ENCODE measurements around the gene TMEM31. TPM values are rescaled to one million over a fixed set of nuclear protein-coding genes. Genes with fewer than 3 reads are reported as not detected.

Gene TMEM31
- total and polyA plus RNA-seq, 2 of the 4 experiments (the other 2 are of a cell fraction): 0.17 TPM; not detected in 1

DNA sequence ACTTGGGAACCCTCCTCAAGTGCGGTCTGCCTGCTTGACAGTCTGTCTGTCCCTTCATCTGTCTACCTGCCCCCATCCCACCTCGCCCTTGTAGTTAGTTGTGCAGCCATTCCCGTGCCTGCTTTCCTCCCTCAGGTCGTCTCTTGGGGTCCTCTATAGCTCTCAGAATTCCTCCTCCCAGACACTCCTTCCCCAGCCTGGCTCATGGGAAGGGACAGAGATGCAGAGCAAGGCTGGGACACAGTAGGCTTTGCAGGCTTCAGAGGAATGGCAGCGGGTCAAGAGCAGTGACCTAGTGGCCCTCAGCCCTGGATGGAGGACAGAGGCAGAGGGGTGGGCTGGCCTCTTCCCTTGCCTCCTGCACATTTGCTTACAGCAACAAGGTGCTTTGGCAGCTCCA, 18.3 kb downstream of the TMEM31 start:
- dilution Hi-C loops (cut with HindIII; ENCODE audit: low sequenced_read_pairs, unreplicated experiment): no loop called here

More for the DNA sequence above, 18.3 kb downstream of the TMEM31 start:
- Histone ChIP-seq H4K5ac (ENCODE audit: low read depth, low read length) (no peak overlapping the region), H3K36me3 (ENCODE audit: control insufficient read depth, insufficient read depth, low read length) (no peaks in the 10 kb centered on the region), H3K23ac (ENCODE audit: low read depth, low read length) (no peak overlapping the region), H2BK5ac (ENCODE audit: low read depth, low read length, poor library complexity, severe bottlenecking) (no peak overlapping the region), H4K8ac (ENCODE audit: low read depth in 2 of 2, low read length in 2 of 2) (no peak overlapping the region), H3K56ac (ENCODE audit: extremely low read depth, insufficient read depth, low read length) (no peak overlapping the region), H2AK9ac (replicated peaks; ENCODE audit: low read depth, low read length, poor library complexity) (no peak overlapping the region), H3K14ac (replicated peaks; ENCODE audit: low read depth, low read length) (no peak overlapping the region), H3K27me3 (ENCODE audit: control insufficient read depth, insufficient read depth, low read length) (peaks cover 11% of the 10 kb centered on the region), H3K18ac (ENCODE audit: low read depth, low read length) (no peak overlapping the region), H3K4ac (ENCODE audit: low read depth, low read length) (no peak overlapping the region; the same call in 1 of the 2 replicates), H3K4me3 (ENCODE audit: insufficient read depth, low read depth, low read length) (no peak overlapping the region), H4K91ac (ENCODE audit: insufficient read depth, low read depth, low read length) (no peak overlapping the region), H2AFZ (replicated peaks; ENCODE audit: low read length, poor library complexity) (no peak overlapping the region), H3K79me1 (ENCODE audit: low read depth in 1 of 2, low read length in 2 of 2) (no peaks in the 10 kb centered on the region), H3K9me3 (ENCODE audit: control insufficient read depth, insufficient read depth, low read length) (no peaks in the 10 kb centered on the region), H2AK5ac (ENCODE audit: low read depth, low read length) (no peak overlapping the region), H2BK120ac (ENCODE audit: low read depth, low read length) (no peak overlapping the region), H3K9me1 (ENCODE audit: insufficient read depth, low read length) (peaks cover 6% of the 10 kb centered on the region; the same call in 1 of the 2 replicates), H3K4me1 (ENCODE audit: control insufficient read depth, insufficient read depth, low read length) (peaks cover 8% of the 10 kb centered on the region), H3K4me2 (ENCODE audit: low read depth, low read length) (no peak overlapping the region), H2BK20ac (ENCODE audit: low read depth, low read length) (no peak overlapping the region), H3K9ac (ENCODE audit: low read depth, low read length) (no peak overlapping the region), H3K27ac (ENCODE audit: insufficient read depth, low read length) (no peak overlapping the region), H4K20me1 (ENCODE audit: insufficient read depth, low read length) (no peaks in the 10 kb centered on the region), H2BK15ac (ENCODE audit: low read depth, low read length) (no peak overlapping the region)
- in situ Hi-C loops (cut with MboI; ENCODE audit: low sequenced_read_pairs): no loop called here
- DNase-seq (no peak), ATAC-seq (ENCODE audit: low read depth) (no peak)
- intact Hi-C loops (cut with micrococcal nuclease): no loop called here
- TF ChIP-seq MXI1 (IDR thresholded peaks at IDR 0.05; ENCODE audit: borderline replicate concordance, low read depth, low read length) (no peak), RFX5 (IDR thresholded peaks at IDR 0.05; ENCODE audit: low read depth, low read length) (no peak), USF2 (IDR thresholded peaks at IDR 0.05; ENCODE audit: low read depth, low read length) (no peak), BHLHE40 (IDR thresholded peaks at IDR 0.05; ENCODE audit: low read depth, low read length) (no peak), SMC3 (IDR thresholded peaks at IDR 0.05; ENCODE audit: low read depth, low read length) (no peak), FOS (IDR thresholded peaks at IDR 0.05; ENCODE audit: low read depth, low read length) (no peak), RCOR1 (IDR thresholded peaks at IDR 0.05; ENCODE audit: insufficient replicate concordance, low read length) (no peak), CEBPB (IDR thresholded peaks at IDR 0.05; ENCODE audit: low read depth, low read length) (no peak), POLR2A (IDR thresholded peaks at IDR 0.05; ENCODE audit: low read depth, low read length) (no peak)
- TF ChIP-seq, protein P1, sequence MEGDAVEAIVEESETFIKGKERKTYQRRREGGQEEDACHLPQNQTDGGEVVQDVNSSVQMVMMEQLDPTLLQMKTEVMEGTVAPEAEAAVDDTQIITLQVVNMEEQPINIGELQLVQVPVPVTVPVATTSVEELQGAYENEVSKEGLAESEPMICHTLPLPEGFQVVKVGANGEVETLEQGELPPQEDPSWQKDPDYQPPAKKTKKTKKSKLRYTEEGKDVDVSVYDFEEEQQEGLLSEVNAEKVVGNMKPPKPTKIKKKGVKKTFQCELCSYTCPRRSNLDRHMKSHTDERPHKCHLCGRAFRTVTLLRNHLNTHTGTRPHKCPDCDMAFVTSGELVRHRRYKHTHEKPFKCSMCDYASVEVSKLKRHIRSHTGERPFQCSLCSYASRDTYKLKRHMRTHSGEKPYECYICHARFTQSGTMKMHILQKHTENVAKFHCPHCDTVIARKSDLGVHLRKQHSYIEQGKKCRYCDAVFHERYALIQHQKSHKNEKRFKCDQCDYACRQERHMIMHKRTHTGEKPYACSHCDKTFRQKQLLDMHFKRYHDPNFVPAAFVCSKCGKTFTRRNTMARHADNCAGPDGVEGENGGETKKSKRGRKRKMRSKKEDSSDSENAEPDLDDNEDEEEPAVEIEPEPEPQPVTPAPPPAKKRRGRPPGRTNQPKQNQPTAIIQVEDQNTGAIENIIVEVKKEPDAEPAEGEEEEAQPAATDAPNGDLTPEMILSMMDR (conservative IDR thresholded peaks at IDR 0.05; ENCODE audit: low read depth, low read length): no peak
- POLR2A ChIA-PET (ENCODE audit: unreplicated experiment): no interaction called here
- CTCF ChIA-PET: no interaction called here
- WGBS, 2 experiments (ENCODE audit: extremely low coverage in 2 of 2, insufficient read length in 1 of 2): no CpG with 5 or more reads among the region's 5 CpGs
- no TSS peak for BruUV-seq (replicated peaks)

All from IMR-90 (cell line).